Activated gamma-delta T cell (primary cell): ENCODE measurements around the gene TXNRD2.

ENCODE experiments used
- DNase-seq: peaks from one replicate; lab custom pipeline; 2025; lab: John Stamatoyannopoulos, UW

Gene TXNRD2

GRCh38 chr22:19966908-19967750, 25.5 kb upstream of the TXNRD2 start:
- DNase-seq = no peak

GRCh38 chr22:19965771-19966709, 24.4 kb upstream of the TXNRD2 start:
- DNase-seq = no peak

GRCh38 chr22:19964701-19965386, 23.2 kb upstream of the TXNRD2 start:
- DNase-seq = no peak

GRCh38 chr22:19963863-19964642, 22.4 kb upstream of the TXNRD2 start:
- DNase-seq = no peak

- DNase-seq = no peak
Observed at GRCh38 chr22:19962909-19963806, 21.5 kb upstream of the TXNRD2 start.

GRCh38 chr22:19962246-19962908, 20.8 kb upstream of the TXNRD2 start:
- no peak for DNase-seq

- DNase-seq = no peak
Observed at GRCh38 chr22:19961868-19962245, 20.2 kb upstream of the TXNRD2 start.

- DNase-seq = no peak
Observed at GRCh38 chr22:19961201-19961580, 19.6 kb upstream of the TXNRD2 start.

GRCh38 chr22:19960491-19961200, 19.0 kb upstream of the TXNRD2 start:
- DNase-seq = no peak

- DNase-seq = no peak
Observed at GRCh38 chr22:19959587-19960490, 18.2 kb upstream of the TXNRD2 start.

- DNase-seq = no peak
Observed at GRCh38 chr22:19959043-19959586, 17.5 kb upstream of the TXNRD2 start.

GRCh38 chr22:19958083-19959042, 16.7 kb upstream of the TXNRD2 start:
- no peak for DNase-seq

GRCh38 chr22:19957445-19957844, 15.8 kb upstream of the TXNRD2 start:
- DNase-seq = no peak

GRCh38 chr22:19955241-19956128, 13.9 kb upstream of the TXNRD2 start:
- DNase-seq = no peak

- DNase-seq = no peak
Observed at GRCh38 chr22:19951346-19951745, 9.7 kb upstream of the TXNRD2 start.
